Central memory CD8-positive, alpha-beta T cell (primary cell): ENCODE measurements around the gene RPIA.
A peak's percentile ranks its signal among the peaks of the same experiment; 100 is the strongest.
"Not testable (repeated sequence)": the region's sequence is repeated elsewhere in the genome, so short reads cannot be mapped to it uniquely, and the experiment has no call there.

Experiments
- ATAC-seq: fragments of 150-1000 bp; cut with Tn5 transposase; replicated peaks from 2 replicates; pipeline ENCODE4 v1.10.0; 2022; ENCODE audit warnings: mild to moderate bottlenecking, moderate FRiP score, moderate number of reproducible peaks; ENCODE audit not compliant: poor library complexity, severe bottlenecking; ENCODE audit errors: extremely low read depth
- DNase-seq, 2 donors: peaks; one replicate each; pipeline ENCODE4 v3.0.0; 2021; ENCODE audit warnings: low spot score in 2 of 2
- H3K27ac Mint-ChIP-seq: one replicate; pipeline ENCODE4 v1.8.0; 2022; ENCODE audit warnings: low read depth, mild to moderate bottlenecking, moderate library complexity, mixed read lengths
- H3K27me3 Mint-ChIP-seq: one replicate; pipeline ENCODE4 v1.8.0; 2022; ENCODE audit warnings: mixed read lengths
- H3K36me3 Mint-ChIP-seq: one replicate; pipeline ENCODE4 v1.8.0; 2022; ENCODE audit warnings: mild to moderate bottlenecking, moderate library complexity, mixed read lengths; ENCODE audit not compliant: insufficient read depth
- H3K4me1 Mint-ChIP-seq: one replicate; pipeline ENCODE4 v1.8.0; 2022; ENCODE audit warnings: mixed read lengths
- H3K4me3 Mint-ChIP-seq: one replicate; pipeline ENCODE4 v1.8.0; 2022; ENCODE audit warnings: mild to moderate bottlenecking, moderate library complexity, mixed read lengths
- H3K9me3 Mint-ChIP-seq: one replicate; pipeline ENCODE4 v1.8.0; 2022; ENCODE audit warnings: mixed read lengths

Gene RPIA

DNA sequence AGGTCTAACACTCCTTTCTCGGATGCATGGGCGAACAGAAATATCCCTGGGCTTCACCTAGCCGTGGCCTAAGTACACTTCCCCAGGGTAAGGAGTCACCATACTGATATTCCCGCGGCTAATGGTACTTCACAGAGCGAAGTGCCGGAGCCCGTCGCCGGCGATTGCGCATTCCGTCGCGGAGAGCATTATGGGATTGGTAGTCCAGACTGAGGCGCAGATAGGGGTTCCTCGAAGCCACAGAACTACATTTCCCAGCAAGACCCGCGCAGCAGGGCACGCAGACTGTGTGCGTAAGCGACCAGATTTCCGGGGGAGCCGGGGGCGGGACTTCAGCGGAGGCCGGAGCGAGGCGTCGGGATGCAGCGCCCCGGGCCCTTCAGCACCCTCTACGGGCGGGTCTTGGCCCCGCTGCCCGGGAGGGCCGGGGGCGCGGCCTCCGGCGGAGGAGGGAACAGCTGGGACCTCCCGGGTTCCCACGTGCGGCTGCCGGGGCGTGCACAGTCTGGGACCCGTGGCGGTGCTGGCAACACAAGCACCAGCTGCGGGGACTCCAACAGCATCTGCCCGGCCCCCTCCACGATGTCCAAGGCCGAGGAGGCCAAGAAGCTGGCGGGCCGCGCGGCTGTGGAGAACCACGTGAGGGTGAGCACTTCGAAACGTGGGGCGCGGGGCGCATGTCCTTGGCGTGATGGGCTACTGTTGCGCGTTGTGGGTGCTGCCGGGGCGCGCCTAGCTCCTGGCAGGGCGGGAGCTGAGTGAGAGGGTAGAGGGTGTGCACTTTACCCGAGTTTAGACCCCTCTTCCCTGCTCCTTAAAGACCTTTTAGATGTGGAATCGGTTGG is at the start of gene RPIA:
TSS of gene RPIA (plus strand) at position 335 of the 845 bp plus-strand sequence. CDS start at position 361, 26 bp downstream.
- Mint-ChIP-seq H3K4me1 (peaks cover 52% of the 10 kb centered on the region), H3K27me3 (no peaks in the 10 kb centered on the region), H3K27ac (peak within 1 kb of the TSS; percentile 91), H3K9me3 (no peaks in the 10 kb centered on the region), H3K36me3 (peaks cover 12% of the 10 kb centered on the region), H3K4me3 (peak within 1 kb of the TSS; percentile 90)
- ATAC-seq (peak; percentile 97), DNase-seq (peak; percentile 96 to 98)

DNA sequence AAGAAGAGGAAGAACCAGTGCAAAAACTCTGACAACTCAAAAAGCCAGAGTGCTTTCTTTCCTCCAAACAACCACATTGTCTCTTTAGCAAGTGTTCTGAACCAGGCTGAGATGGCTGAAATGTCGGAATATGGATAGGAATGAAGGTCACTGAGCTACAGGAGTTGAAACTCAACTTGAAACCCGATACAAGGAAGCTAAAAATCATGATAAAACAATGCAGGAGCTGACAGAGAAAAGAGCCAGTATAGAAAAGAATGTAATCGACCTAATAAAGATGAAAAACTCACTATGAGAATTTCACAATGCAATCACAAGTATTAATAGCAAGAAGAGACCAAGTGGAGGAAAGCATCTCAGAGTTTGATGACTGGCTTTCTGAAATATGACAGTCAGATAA is 49.2 kb upstream of the RPIA start:
- no peak for ATAC-seq
- no peaks in the 10 kb centered on the region for H3K27me3 Mint-ChIP-seq
- no peak overlapping the region for H3K4me3 Mint-ChIP-seq
- H3K36me3 Mint-ChIP-seq: peaks cover 4% of the 10 kb centered on the region
- H3K27ac Mint-ChIP-seq: no peak overlapping the region
- DNase-seq: no peak
- H3K9me3 Mint-ChIP-seq: no peaks in the 10 kb centered on the region
- H3K4me1 Mint-ChIP-seq: peaks cover 36% of the 10 kb centered on the region

DNA sequence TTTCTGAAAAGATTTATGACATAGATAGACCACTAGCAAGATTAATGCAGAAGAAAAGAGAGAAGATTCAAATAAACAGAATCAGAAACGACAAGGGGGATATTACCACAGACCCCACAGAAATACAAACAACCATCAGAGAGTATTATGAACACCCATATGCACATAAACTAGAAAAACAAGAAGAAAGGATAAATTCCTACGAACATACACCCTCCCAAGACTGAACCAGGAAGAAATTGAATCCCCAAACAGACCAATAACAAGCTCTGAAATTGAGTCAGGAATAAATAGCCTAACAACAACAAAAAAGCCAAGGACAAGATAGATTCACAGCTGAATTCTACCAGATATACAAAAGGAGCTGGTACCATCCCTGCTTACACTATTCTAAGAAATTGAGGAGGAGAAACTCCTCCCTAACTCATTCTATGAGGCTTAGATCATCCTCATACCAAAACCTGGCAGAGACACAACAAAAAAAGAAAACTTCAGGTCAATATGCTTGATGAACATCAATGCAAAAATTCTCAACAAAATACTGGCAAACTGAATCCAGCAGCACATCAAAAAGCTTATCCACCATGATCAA is 46.1 kb upstream of the RPIA start:
- H3K4me1 Mint-ChIP-seq, ATAC-seq, DNase-seq, H3K4me3 Mint-ChIP-seq, H3K27me3 Mint-ChIP-seq, H3K9me3 Mint-ChIP-seq, H3K36me3 Mint-ChIP-seq: not testable (repeated sequence)
- H3K27ac Mint-ChIP-seq: peak overlapping the region; percentile 7

- no peaks in the 10 kb centered on the region for H3K36me3 Mint-ChIP-seq
- H3K27ac Mint-ChIP-seq: no peak overlapping the region
- H3K27me3 Mint-ChIP-seq: no peaks in the 10 kb centered on the region
- H3K9me3 Mint-ChIP-seq: no peaks in the 10 kb centered on the region
- DNase-seq: no peak
- H3K4me1 Mint-ChIP-seq: peaks cover 5% of the 10 kb centered on the region
- ATAC-seq: no peak
- H3K4me3 Mint-ChIP-seq: no peak overlapping the region
These were observed 39.8 kb upstream of the RPIA start for GRCh38 chr2:88651646-88652045.

DNA sequence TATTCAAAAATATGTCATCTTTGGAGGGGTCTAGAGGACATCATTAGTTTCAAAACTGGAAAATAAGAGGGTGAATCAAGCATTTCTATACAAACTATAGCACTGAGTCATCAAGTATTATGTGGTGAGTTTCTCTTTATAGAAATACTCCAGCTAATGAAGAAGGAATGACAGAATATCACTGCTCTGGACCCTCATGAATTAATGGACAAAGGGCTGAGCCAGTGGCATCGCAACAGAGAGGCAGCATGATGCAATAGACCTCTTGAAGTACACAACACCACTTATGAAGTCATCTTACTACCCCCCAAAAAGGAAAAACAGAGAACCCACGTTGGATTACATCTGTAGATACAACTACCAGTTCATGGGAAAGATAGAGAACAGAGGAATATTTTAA is 36.8 kb upstream of the RPIA start:
- Mint-ChIP-seq H3K9me3 (no peaks in the 10 kb centered on the region), H3K4me1 (peaks cover 5% of the 10 kb centered on the region), H3K4me3 (no peak overlapping the region), H3K27ac (no peak overlapping the region), H3K27me3 (no peaks in the 10 kb centered on the region), H3K36me3 (no peaks in the 10 kb centered on the region)
- DNase-seq (no peak), ATAC-seq (no peak)

DNA sequence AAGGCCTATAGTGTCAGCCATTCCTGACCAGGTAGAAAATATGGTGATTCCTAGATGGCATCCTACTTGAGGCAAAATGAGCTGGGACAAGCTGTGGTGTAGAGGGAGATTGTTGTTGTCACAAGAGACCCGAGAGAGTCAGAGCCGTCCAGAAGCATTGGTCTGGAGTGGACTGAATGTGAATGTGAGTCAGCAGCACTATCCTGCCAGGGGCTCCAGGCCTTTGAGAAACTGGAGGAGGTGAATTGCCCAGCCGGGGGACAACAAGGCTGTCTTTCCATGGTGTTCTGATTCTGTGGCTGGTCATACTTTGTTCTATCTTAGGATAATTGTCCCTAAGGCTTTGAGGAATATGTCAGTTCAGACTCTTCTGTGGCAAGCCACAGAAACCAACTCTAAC is 34.8 kb upstream of the RPIA start:
- no peaks in the 10 kb centered on the region for H3K36me3 Mint-ChIP-seq
- ATAC-seq: no peak
- no peak for DNase-seq
- H3K4me1 Mint-ChIP-seq: peaks cover 4% of the 10 kb centered on the region
- H3K27ac Mint-ChIP-seq: no peak overlapping the region
- no peaks in the 10 kb centered on the region for H3K27me3 Mint-ChIP-seq
- H3K9me3 Mint-ChIP-seq: no peaks in the 10 kb centered on the region
- no peak overlapping the region for H3K4me3 Mint-ChIP-seq

- ATAC-seq (no peak), DNase-seq (no peak)
- H3K27me3 Mint-ChIP-seq: no peaks in the 10 kb centered on the region
- H3K4me3 Mint-ChIP-seq: no peak overlapping the region
- no peaks in the 10 kb centered on the region for H3K36me3 Mint-ChIP-seq
- H3K27ac Mint-ChIP-seq: no peak overlapping the region
- H3K4me1 Mint-ChIP-seq: no peaks in the 10 kb centered on the region
- H3K9me3 Mint-ChIP-seq: no peaks in the 10 kb centered on the region
These were observed 34.3 kb upstream of the RPIA start for GRCh38 chr2:88657131-88657530.

DNA sequence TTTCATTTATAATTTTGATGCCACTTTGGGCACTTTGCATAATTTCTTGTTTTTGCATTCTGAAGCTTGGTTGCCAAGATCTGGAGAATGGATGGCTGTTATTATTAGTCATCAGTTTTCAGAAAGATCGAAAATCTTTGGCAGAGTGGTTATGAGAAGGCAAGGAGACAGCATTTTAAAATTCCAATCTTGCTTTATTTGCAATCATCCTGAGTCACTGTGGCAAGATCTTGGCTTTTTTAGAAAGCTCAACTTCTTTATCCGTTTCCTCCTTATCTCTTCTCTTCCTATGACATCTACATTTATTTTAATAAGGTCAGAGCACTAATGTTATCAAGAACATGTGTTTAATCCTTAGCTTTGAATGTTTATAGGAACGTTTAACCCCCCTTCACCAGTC is 33.1 kb upstream of the RPIA start:
- DNase-seq: no peak
- H3K4me3 Mint-ChIP-seq: no peak overlapping the region
- no peaks in the 10 kb centered on the region for H3K9me3 Mint-ChIP-seq
- no peaks in the 10 kb centered on the region for H3K4me1 Mint-ChIP-seq
- H3K27ac Mint-ChIP-seq: no peak overlapping the region
- ATAC-seq: no peak
- H3K27me3 Mint-ChIP-seq: no peaks in the 10 kb centered on the region
- no peaks in the 10 kb centered on the region for H3K36me3 Mint-ChIP-seq

DNA sequence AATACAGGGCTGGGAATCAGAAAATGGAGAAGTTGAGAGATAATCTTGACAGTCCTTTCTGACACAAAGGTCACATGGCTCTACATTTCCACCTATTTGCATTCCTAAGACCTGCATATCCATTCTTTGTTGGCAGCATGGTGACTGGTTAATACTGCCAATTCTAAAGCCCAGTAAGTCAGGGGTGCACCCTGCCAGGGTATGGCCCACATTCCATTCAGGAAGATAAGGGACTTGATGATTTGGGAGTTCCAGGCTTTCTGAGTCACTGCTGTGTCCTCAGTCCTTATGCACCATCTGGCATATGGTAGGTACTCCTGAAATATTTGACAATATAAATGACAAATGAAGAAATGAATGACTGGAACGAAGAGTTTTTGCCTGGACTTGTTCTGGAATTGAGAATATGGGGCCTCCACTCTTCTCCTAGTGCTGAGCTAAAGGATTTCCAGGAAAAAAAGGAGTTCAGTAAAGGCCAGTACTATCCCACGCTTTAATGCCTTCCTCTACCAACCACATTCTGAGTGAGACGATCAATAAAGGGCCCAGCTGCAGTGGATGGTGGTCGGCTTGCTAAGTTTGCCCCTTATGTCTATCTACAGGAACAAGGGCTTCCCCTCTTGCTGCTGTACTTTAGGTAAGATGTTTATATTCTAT is 32.5 kb upstream of the RPIA start:
- H3K4me3 Mint-ChIP-seq: no peak overlapping the region

GRCh38 chr2:88659538-88659915 is 31.9 kb upstream of the RPIA start:
- H3K36me3 Mint-ChIP-seq: no peaks in the 10 kb centered on the region
- H3K4me3 Mint-ChIP-seq: no peak overlapping the region
- DNase-seq: no peak
- H3K4me1 Mint-ChIP-seq: no peaks in the 10 kb centered on the region
- H3K27me3 Mint-ChIP-seq: no peaks in the 10 kb centered on the region
- no peak overlapping the region for H3K27ac Mint-ChIP-seq
- no peaks in the 10 kb centered on the region for H3K9me3 Mint-ChIP-seq
- ATAC-seq: no peak

More for the DNA sequence above, 32.5 kb upstream of the RPIA start:
- Mint-ChIP-seq H3K27ac (no peak overlapping the region), H3K27me3 (no peaks in the 10 kb centered on the region), H3K36me3 (no peaks in the 10 kb centered on the region), H3K4me1 (no peaks in the 10 kb centered on the region), H3K9me3 (no peaks in the 10 kb centered on the region)
- ATAC-seq: no peak
- no peak for DNase-seq

DNA sequence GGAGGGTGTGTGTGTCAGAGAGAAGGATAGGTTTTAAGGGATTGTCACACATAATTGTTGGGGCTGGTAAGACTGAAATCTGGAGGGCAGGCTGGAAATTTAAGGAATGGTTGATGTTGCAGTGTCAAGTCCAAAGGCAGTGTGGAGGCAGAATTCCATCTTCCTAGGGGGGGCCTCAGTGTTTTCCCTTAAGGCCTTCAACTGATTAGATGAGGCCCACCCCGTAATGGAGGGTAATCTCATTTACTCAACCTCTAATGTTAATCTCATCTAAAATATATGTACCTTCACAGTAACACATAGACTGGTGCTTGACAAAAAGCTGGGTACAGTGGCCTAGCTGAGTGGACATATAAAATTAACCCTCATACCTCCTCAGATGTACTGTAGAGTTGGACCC is 30.9 kb upstream of the RPIA start:
- Mint-ChIP-seq H3K27ac (no peak overlapping the region), H3K4me3 (no peak overlapping the region), H3K36me3 (no peaks in the 10 kb centered on the region), H3K4me1 (no peaks in the 10 kb centered on the region), H3K27me3 (no peaks in the 10 kb centered on the region), H3K9me3 (no peaks in the 10 kb centered on the region)
- ATAC-seq: no peak
- no peak for DNase-seq

DNA sequence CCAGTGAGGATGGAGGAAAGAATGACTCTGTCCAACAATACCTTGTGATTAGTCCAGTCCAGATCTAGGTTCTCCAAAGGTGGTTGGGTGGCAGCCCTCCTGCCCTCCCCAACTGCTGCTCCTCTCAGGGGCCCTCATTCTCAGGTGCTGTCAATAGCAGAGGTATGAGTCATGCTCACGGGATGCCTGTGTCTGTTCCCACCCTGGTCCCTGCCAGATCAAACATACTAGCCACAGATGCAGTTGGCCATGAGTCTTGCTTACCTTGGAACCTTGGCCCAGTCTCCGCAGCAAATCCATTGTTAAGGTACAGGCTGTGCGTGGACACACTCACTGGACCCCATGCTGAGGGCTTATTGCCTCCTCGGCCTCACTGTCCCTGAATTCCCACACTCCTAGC is 24.9 kb upstream of the RPIA start:
- ATAC-seq (no peak), DNase-seq (no peak)
- Mint-ChIP-seq H3K27me3 (no peaks in the 10 kb centered on the region), H3K4me3 (no peak overlapping the region), H3K4me1 (no peaks in the 10 kb centered on the region), H3K9me3 (no peaks in the 10 kb centered on the region), H3K27ac (no peak overlapping the region), H3K36me3 (no peaks in the 10 kb centered on the region)

- Mint-ChIP-seq H3K9me3 (no peaks in the 10 kb centered on the region), H3K4me1 (peaks cover 5% of the 10 kb centered on the region), H3K36me3 (no peaks in the 10 kb centered on the region), H3K4me3 (no peak overlapping the region), H3K27me3 (no peaks in the 10 kb centered on the region), H3K27ac (peak overlapping the region; percentile 35)
- no peak for DNase-seq
- no peak for ATAC-seq
These were observed 24.3 kb upstream of the RPIA start for GRCh38 chr2:88667219-88667618.
